ENCODE measurements around the gene LBX1.

LBX1 gene

DNA sequence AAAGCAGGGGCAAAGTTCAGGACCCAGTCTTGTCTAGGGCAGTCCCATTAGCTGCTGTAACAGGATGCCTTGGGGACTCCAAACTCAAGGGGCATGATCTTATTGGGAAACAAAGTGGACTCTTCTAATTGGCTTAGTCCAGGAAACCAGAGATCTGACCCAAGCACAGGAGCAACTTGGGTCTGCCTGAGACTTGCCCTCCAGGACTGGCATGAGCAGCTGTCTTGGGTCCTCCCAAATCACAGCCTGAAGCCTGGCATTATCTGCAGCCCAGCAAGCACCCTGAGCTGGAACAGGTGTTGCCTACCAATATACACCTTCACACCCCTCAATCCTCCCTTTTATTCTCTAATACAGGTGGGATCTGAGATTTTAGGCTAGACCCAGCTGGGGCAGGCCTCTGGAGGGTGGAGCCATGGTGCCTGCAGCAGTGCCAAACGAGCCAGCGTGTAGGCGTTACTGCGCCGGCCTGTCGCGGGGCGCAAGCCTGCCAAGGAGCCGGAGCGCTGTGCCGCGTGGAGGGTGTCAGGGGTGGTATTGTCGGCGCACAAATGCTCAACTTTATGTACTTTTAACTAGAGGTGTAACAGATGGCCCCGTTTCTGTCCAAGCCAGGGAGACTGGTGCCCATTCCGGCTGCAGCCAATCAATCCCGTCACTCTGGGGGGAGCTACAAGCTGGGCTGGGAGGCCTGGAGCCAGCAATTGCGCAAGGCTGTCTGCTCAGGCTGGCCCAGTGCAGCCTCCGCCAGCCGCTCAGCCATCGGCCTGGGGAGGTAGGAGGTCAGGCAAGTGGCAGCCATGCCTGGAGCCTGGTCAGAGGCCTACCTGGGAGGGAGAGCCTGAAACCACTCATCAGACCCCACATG is 12.8 kb upstream of the LBX1 start:
- no peak for DNase-seq (ENCODE audit: low read depth)

DNA sequence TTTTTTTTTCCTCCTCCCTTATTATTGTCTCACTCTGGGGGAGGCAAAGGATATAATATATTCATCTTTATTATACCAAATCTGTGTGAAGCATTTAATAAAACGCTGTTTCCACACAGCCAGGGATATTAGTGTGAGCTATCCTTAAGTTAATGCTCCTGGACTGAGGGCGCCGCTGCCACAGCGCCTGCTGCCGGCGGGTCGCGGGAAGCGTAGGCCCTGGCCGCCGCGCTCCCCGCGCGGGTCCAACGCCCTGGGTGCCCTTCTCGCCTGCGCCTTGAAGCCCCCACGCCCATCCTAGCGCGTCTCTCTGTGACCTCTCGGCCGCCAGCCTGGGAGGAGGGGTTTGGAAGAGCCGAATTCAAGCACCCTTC is 9.5 kb upstream of the LBX1 start:
- DNase-seq (ENCODE audit: low read depth) = no peak

DNA sequence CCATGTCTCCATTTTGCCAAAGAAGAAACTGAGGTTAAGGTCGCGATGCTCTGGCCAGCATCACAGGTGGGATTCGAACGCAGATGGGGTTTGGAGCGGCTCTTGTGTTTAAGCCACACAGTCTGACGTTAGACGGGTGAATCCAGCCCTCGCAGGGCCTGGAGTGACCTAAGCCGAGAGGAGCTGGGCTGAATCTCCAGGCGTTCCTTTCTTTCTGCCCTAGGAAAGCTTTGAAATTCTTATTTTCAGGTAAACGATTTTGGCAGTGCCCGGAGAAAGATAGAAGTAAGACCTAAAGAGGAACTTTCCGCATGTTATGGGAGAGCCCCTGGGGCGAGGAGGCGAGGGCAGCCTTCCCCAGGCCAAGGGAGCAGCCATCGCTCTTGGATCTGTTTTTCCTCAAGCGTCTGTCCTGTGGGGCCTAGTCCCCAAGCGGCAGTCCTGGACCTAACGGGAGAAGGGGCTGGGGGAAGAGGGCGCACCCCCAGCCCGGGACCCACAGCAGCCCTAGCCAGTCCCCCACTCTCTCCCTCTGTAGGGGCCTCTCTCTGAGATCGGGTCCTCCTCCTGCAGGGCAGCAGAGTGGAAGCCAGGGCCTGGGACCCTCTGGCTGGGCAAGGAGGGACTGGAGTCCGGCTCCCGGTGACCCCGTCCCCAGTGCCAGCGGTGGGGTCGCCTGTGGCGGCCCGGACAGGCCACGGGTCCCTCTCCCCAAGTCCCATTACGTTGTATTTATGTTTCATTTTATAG is 8.9 kb upstream of the LBX1 start:
- DNase-seq (ENCODE audit: low read depth) = no peak

DNA sequence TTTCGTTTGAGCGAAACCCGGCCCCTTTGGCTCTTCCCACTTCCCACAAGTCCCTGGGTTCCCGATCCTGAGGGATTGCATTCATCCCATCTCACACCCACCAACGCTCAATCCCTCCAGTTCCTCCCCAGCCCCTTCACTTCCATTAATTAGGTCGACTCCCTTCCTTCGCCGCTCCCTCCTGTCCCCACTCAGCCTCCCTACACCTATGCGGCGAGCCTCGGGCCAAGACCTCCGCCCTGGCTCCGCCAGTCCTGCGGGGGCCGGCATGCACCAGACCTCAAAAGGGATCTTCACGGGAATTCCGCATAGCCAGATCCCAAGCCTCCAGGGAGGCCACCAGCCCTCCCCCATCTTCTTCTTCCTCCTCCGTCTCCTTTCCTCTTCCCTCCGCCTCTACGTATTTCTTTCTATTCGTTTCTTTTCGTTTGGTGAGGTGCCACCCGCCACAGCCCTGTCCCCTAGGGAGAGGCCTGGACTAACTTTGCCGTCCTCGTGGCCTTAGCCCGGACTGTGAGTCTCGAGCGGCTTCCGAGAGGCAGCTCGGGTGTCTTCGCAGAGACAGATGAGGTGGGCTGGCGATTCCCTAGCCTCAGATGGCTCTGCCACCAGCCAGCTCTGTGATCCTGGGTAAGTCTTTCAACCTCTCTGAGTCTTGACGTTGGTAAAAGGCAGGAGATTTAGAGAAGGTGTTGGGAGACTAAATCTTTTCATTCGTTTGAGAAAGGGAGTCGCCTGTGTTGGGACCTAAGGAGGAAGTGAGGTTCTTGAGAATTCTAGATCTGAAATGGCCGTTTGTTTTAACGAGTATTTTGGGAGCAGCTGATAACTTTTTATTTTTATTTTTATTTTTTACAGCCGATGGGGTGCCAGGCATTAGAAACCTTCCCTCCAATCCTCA is 8.1 kb upstream of the LBX1 start:
- DNase-seq (ENCODE audit: low read depth) = no peak

DNA sequence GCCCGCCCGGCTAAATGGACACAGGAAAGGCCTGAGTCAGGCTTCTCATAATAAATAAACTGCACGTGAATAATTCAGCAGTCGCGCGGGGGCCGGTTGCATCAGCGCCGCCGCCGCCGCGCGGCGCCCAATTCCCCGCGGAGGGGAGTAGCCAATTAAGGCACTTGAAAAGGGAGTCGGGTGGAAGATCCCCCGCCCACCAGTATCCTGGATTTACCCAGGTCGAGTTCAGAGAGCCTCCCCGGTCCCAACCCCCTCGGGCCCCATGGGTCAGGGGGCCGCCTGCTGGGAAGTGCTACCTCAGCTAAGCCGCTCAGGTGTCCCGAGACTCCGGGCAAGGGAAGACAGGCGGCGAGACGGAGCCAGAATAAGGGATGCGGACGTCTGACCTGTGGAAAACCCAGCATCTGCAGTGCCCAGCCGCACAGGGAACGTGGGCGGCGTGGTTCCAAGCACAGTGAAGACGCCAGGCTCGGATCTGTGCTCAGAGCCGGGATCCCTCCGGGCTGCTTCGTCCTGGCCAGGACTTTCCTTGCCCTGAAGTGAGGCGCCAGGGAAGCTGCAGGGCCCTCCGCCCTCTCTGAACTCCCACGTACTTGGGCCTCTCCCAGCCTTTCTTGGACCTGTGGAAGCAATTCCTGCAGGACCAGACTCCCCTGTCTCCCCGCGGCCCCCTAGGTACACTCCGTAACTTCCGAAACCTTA is 7.3 kb upstream of the LBX1 start:
- no peak for DNase-seq (ENCODE audit: low read depth)

DNA sequence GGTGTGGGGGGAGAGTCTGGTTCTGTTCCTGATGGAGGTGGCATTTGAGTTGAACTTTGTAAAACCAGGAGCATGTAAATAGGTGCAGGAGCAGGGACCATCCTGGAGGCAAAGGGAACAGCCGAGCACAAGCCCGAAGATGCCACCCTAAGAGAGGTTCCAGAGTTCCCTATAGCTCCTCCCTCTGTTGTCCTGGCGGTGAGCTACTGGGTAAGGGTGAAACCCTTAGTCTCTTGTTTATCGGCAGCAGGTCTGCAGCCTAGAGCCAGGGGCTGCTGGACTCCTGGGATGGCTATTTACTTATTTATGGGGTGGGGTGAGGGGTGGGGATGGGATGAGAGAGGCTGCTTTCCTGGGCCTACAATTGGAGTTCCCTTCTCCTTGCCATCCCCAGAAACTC is 6.5 kb upstream of the LBX1 start:
- no peak for DNase-seq (ENCODE audit: low read depth)

DNA sequence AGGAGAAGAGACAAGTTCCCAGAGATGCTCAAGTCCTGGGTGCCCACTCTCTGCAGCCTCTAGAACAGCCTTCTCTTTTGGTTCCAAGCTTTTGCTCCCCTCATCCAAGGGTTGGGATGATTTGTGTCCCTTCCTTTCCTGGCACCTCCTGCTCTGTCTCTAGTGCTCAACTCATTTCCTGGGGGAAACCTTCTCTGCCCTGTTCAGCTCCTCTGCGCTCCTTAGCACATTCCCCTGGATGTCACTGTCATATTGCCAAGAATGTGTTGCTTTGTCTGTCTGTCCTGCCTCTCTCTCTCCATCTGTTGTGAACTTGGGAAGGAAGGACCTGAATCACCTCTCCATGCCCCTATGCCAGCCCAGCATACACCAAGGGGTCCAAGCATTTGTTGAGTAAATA is 5.1 kb upstream of the LBX1 start:
- no peak for DNase-seq (ENCODE audit: low read depth)

DNA sequence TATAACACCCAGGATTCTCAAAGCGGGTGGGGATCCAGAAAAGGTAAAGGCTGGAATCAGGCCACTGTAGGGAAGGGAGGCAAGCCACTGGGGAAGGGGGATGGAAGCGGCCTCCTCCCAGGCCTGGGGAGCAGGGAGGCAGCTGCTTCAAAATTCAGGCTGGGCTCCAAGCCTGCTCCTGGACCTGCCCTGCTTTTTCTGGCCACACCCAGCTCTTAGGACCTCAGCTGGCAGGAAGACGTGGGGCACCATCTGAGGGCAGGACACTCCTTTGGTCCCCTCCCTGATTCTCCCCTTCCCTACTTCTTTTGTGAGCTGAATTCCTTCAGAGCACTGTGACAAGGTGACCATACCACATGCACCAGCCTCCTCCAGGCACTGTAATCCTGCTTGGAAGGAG is 4.6 kb upstream of the LBX1 start:
- DNase-seq (ENCODE audit: low read depth) = no peak

DNA sequence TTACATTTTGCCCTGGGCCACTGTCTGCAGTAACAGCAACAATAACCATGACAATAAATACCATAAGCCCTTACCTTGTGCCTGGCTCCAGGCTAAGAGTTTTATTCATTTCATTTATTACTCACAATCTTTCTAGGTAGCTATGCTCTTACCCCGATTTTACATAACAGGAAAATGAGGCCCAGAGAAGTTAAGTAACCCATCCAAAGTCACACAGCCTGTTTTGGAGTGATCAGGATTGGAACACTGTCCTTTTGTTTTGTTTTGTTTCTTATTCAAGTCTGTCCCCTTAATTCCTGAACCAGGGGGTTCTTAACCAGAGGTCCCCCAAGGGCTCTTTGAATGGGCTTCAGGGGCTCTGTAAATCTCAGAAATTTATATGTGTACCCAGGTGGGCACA is 4.2 kb upstream of the LBX1 start:
- no peak for DNase-seq (ENCODE audit: low read depth)

DNA sequence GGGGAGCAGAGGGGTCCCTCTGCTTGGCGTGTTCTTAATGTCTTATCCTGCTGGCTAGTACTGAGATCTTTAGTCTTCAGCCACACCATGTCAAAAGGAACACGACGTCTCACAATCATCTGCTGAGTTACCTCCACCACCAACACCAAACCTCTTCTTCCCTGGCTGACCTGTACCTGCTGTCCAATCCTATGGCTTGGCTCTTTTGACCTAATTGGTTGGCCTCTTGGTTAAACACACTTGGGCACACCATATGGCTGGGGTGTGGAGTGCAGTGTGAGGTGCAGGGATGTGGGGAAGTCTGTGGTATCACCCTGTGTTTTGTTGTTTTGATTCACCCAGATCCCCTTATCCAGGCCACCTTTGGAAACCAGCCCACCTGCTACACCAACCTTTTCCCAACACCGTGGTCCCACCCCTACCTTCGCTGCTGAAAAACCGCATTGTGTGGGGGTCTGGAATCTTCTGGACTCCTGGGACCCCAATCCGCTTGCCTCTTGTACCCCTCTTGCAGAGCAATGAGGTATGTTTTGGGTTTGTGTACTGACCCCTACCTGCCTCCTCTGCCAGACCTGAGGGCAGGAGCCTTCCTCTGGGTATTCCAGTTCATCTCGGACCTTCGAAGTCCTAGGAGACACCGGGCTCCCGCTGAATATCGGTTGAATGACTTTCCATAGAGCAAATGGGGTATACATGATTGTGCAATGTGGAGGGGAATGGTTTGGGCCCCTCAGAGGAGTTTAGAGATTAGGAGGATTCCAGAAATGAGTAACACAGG is 2.8 kb upstream of the LBX1 start:
- DNase-seq (ENCODE audit: low read depth) = no peak

DNA sequence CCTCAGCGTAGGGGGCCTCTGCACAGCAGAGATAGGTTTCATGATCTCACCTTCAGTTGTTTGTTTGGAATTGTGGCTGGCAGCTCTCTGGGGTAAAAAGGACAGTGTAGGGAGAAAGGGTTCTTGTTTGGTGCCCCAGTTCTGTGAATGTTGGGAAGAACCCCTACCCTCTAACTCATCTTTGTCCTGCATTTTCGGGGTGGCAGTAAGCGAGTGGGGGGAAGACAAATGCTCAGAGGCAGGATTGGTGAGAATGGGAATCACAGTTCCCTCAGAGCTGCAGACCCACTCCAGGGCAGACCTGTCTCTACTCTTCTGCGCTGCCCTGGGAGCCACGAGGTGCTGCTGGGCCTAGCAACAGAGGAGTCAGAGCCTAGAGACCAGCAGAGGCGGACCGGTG is 1.8 kb upstream of the LBX1 start:
- no peak for DNase-seq (ENCODE audit: low read depth)

DNA sequence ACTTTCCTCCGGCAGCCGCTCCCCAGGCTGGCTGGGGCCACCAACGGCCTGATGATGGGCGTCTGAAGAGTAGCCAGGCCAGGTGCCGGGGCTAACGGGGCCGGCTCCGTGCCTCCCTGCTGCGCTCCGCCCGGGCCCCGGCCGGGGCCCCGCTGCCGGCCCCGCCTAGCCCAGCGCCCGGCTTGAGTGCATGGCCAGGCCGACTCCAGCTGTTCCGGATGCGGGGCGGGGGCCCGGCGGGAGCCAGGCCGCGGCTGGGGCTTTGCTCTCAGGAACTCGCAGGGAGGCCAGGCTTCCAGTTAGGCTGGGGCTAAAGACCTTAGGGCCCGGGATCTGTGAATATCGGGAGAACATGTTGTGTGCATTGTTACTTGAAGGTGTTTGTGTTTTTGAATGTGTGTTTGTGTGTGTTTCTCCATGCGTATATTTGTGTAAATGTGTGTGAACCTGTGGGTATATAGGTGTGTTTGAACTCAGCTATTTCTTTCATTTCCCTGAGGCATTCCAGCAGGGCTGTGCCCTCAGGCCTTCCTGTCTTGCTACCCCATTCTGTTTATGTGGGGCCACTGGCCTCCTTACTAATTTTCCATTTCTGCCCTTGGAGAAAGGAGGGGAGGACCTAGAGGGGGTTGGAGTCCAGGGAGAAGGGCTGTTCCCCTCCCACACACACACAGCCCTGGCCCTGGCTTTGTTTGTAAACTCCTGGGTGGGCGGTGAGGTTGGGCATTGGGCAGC is 1.1 kb upstream of the LBX1 start:
- DNase-seq (ENCODE audit: low read depth) = no peak

DNA sequence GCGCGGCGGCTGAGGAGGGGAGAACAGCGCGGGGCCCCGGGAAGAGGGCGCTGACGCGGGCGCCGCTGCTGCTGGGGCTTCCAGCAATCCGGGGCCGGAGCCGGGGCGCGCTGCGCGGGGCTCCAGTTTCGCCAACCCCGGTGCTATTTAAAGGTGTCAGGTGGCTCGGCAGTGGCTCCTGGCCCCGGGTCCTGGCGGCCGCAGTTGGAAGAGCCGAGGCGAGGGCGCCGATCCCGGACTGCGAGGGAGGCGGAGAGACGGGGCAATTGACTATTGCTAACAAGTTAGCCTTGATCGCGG is 347 bp downstream of the LBX1 start:
- no peak for DNase-seq (ENCODE audit: low read depth)

DNA sequence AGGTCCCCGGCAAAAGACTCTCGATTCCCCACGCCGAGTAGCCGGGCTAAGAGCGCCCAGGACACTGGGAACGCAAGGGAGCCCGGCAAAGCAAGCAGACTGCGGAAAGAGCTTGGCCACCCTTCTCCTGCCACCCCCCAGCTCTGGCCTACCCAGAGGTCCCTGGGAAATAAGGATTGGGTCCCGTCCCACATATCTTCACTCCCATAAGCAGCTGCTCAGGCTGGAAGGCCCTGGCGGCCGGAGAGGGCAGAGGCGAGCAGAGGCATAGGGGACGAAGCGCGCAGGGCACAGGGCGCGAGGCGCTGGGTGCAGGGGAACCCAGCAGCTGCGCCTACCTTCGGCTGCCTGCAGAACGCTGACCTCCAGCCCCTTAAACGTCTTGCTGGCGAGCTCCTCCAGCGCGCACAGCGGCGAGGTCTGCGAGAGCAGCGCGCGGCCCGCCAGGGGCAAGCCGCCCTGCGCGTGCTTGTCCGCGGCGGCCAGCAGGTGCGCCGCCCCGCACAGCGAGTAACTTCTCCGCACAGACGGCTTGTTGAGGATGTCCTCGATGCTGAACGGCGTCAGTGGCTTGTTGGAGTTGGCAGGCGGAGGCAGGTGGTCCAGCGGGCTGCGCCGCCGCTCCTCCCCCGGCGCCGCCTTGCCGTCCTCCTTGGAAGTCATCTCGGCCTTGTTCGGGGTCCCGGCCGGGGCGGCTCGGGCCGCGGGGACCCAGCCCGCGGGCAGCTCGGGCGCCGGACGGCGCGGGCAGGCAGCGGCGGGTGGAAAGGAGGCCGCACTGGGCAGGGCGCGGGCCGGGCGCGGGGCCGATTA is 904 bp downstream of the LBX1 start:
- DNase-seq (ENCODE audit: low read depth) = no peak

DNA sequence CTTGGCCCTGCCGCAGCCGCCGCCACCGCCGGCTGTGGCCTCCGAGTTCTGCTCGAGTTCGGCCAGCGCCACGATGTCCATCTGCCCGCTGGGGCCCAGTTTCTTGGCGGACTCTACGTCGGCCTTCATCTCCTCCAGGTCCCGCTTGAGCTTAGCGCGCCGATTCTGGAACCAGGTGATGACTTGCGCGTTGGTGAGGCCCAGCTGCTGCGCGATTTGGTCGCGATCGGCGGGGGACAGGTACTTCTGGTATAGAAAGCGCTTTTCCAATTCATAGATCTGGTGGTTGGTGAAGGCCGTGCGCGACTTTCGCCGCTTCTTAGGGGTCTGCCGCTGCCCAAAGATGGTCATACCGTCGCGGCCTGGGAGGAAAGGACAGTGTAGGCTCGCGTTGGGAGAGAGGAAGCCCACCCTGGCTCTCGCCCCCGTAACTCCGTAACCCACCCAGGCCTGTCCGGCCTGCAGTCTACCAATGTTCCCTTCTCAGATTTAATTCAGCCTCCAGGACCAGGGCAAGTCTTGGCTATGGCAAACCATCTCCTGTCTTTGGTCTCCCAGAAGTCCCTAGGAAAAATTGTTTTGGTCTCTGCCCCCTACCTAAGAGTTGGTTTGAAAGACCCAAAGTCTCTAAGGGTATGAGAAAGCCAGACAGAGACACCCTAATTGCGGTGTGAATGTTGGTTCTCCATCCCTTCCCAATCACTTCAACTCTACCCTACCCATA is 1.7 kb downstream of the LBX1 start:
- DNase-seq (ENCODE audit: low read depth) = no peak

DNA sequence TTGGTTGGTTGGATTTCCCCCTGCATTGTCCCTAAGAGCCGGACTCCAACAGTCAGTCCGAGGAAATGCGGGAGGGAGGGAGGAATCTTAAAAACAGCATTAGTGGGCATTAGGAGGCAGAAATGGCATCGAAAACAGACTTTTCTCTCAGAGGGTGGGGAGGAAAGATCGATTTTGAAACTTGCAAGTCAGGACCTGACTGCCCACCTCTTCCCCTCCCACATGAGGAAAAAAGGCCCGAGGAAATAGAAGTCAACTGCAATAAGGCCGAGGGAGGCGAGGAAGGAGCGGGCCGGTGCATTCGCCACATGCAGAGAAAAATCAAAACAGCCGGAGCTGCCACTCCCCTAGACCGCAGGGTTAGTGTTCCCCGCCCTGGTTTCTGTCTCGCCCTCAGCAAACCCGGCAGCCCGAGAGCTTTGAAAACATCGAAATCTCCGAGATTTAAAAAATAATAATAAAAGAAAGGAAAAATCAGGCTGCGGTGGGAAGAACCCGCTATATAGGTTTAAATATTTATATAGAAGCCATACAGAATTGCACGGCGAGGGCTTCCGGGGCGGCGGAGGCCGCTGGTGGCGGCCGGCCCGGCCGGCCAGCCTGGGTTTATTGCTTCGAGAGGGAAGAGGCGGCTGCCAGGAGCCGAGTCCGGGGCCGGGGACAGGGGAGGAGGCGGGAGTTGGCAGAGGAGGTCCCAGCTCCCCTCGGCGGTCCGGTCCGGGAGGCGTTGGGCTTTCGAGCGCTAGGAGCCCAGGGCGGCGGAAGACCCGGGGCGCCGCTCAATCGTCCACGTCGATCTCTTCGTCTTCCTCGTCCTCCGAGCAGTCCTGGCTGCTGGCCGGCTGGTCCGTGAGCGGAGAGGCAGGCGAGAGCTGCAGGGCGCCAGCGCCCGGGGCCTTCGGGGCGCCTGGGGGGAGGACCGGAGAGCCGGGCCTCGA is 2.5 kb downstream of the LBX1 start:
- no peak for DNase-seq (ENCODE audit: low read depth)

DNA sequence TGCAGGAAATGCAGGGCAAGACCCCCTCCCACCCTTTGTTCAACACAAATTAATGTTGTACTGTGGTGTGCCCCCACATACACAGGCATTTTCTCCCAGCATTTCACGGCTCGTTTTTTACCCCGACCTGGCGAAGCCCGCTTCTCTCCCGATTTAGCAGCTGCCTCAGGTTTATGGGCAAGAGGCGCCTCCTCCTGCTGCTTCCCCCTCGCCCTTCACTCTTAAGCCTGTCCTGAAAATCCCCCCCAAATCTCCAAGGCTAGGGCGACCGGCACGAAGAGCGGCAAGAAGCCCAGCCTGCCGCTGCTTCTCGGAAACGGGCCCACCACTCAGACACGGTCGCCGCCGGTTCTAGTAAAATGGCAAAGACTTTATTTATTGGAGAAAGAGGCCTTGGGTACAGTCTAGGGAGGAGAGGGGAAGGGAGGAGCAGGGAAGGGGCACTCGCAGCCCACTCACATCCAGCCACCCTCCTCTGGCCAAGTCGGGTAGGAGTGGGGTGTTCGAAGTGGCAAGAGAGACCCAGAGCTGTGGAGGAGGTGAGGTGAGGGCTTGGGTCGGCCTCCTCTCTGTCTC is 3.3 kb downstream of the LBX1 start:
- DNase-seq (ENCODE audit: low read depth) = no peak
